Colonic mucosa (tissue), 4 donors: ENCODE results near the gene OVCH2. TPM values are rescaled to one million over a fixed set of nuclear protein-coding genes. Genes with fewer than 3 reads are reported as not detected.

Experiments
- DNase-seq: peaks from one replicate; pipeline ENCODE4 v3.0.0-alpha.2; 2020
- H3K27ac ChIP-seq: fragments of 200-600 bp; one replicate; pipeline ENCODE4 v1.8.0; 2021
- H3K27me3 ChIP-seq: fragments of 200-600 bp; one replicate; pipeline ENCODE4 v1.8.0; 2021
- H3K36me3 ChIP-seq: fragments of 200-600 bp; one replicate; pipeline ENCODE4 v1.8.0; 2021
- H3K4me1 ChIP-seq: fragments of 200-600 bp; one replicate; pipeline ENCODE4 v1.8.0; 2021; ENCODE audit warnings: mild to moderate bottlenecking
- H3K4me3 ChIP-seq: fragments of 200-600 bp; one replicate; pipeline ENCODE4 v1.8.0; 2021
- H3K9ac ChIP-seq, 2 donors: one replicate each; pipeline ENCODE4 v1.7.0; 2013; ENCODE audit warnings: control low read depth in 2 of 2, low read depth in 2 of 2, low read length in 2 of 2
- H3K9me3 ChIP-seq: fragments of 200-600 bp; one replicate; pipeline ENCODE4 v1.8.0; 2021
- CTCF ChIP-seq: fragments of 200-600 bp; IDR thresholded peaks from one replicate; pipeline ENCODE4 v1.8.0; 2022; ENCODE audit warnings: antibody characterized with exemption, mild to moderate bottlenecking
- intact Hi-C: fragments of 100-400 bp; cut with DNase I; formaldehyde crosslinking; loops from one replicate; pipeline ENCODE4 v1.14.1; 2022
- total RNA-seq, 2 donors: library from RNA; stranded (reverse); fragmentation: NEBNext Ultra II Directional in 1 of 2; extraction: Animal tissue kit (Norgen Biotek cat#: 25700) in 1 of 2; gene quantifications; one replicate each; pipeline ENCODE4 v1.2.1, GENCODE V29; 2021
- donor health status: healthy.
- donor health status: DM: no; HTN: no; CAD: no.
- donor health status: DM: no; HTN: no; CAD: no.

The OVCH2 gene
- total RNA-seq, 2 donors from 2014 or later: not detected

- H3K36me3 ChIP-seq: no peaks in the 10 kb centered on the region
- no peak overlapping the region for H3K27ac ChIP-seq
- no peaks in the 10 kb centered on the region for H3K27me3 ChIP-seq
- no peak overlapping the region for H3K9ac ChIP-seq
- H3K9me3 ChIP-seq: no peaks in the 10 kb centered on the region
- no peak overlapping the region for H3K4me3 ChIP-seq
- DNase-seq: no peak
- intact Hi-C loops: loop anchor here (10.0 kb wide), 2 partner anchors 249 to 339 kb away; no protein-coding TSS in a partner anchor
- no peaks in the 10 kb centered on the region for H3K4me1 ChIP-seq
- no peak for TF ChIP-seq CTCF
Measured at GRCh38 chr11:7694235-7694634, 12.0 kb downstream of the OVCH2 start.

GRCh38 chr11:7692426-7692825, 13.9 kb downstream of the OVCH2 start:
- no peak for TF ChIP-seq CTCF
- H3K9ac ChIP-seq: no peak overlapping the region
- H3K27ac ChIP-seq: no peak overlapping the region
- no peaks in the 10 kb centered on the region for H3K9me3 ChIP-seq
- no peak for DNase-seq
- H3K27me3 ChIP-seq: no peaks in the 10 kb centered on the region
- H3K36me3 ChIP-seq: no peaks in the 10 kb centered on the region
- H3K4me1 ChIP-seq: no peaks in the 10 kb centered on the region
- no peak overlapping the region for H3K4me3 ChIP-seq
- intact Hi-C loops: loop anchor here (10.0 kb wide), 2 partner anchors 248 to 338 kb away; no protein-coding TSS in a partner anchor

- no peak for DNase-seq
- no peak overlapping the region for H3K27ac ChIP-seq
- H3K9ac ChIP-seq: no peak overlapping the region
- H3K9me3 ChIP-seq: no peaks in the 10 kb centered on the region
- H3K27me3 ChIP-seq: no peaks in the 10 kb centered on the region
- no peaks in the 10 kb centered on the region for H3K36me3 ChIP-seq
- TF ChIP-seq CTCF: no peak
- intact Hi-C loops: loop anchor here (10.0 kb wide), 2 partner anchors 247 to 337 kb away; no protein-coding TSS in a partner anchor
- H3K4me1 ChIP-seq: no peaks in the 10 kb centered on the region
- H3K4me3 ChIP-seq: no peak overlapping the region
Measured at GRCh38 chr11:7691759-7692350, 14.4 kb downstream of the OVCH2 start.

- DNase-seq: no peak
- TF ChIP-seq CTCF: no peak
- intact Hi-C loops: loop anchor here (10.0 kb wide), 2 partner anchors 246 to 336 kb away; no protein-coding TSS in a partner anchor
- H3K36me3 ChIP-seq: no peaks in the 10 kb centered on the region
- H3K27ac ChIP-seq: no peak overlapping the region
- H3K27me3 ChIP-seq: no peaks in the 10 kb centered on the region
- no peak overlapping the region for H3K9ac ChIP-seq
- no peak overlapping the region for H3K4me3 ChIP-seq
- H3K9me3 ChIP-seq: no peaks in the 10 kb centered on the region
- H3K4me1 ChIP-seq: no peaks in the 10 kb centered on the region
Measured at GRCh38 chr11:7690648-7691047, 15.6 kb downstream of the OVCH2 start.

GRCh38 chr11:7689239-7689638, 17.0 kb downstream of the OVCH2 start:
- DNase-seq: no peak
- H3K27ac ChIP-seq: no peak overlapping the region
- H3K36me3 ChIP-seq: no peaks in the 10 kb centered on the region
- no peaks in the 10 kb centered on the region for H3K9me3 ChIP-seq
- no peak overlapping the region for H3K9ac ChIP-seq
- intact Hi-C loops: loop anchor here (5.0 kb wide), 1 partner anchor 592 kb away; no protein-coding TSS in a partner anchor
- H3K4me3 ChIP-seq: no peak overlapping the region
- no peak for TF ChIP-seq CTCF
- H3K27me3 ChIP-seq: no peaks in the 10 kb centered on the region
- no peaks in the 10 kb centered on the region for H3K4me1 ChIP-seq
